Keratinocyte (primary cell): Measurements from ENCODE around the gene APBB1IP.

Experiments used
- CTCF ChIP-seq, 3 experiments: IDR thresholded peaks in 1 of 3; conservative IDR thresholded peaks in 1 of 3; optimal IDR thresholded peaks in 1 of 3; 2 replicates in 2 of 3; 3 replicates in 1 of 3; pipeline versions ENCODE3 to v1.5.1; 2011; ENCODE audit warnings: low read length in 3 of 3, mild to moderate bottlenecking in 3 of 3, moderate library complexity in 2 of 3, control low read depth in 1 of 3, inconsistent platforms in 1 of 3; ENCODE audit not compliant: insufficient read depth in 2 of 3; ENCODE audit errors: extremely low read depth in 1 of 3
- EZH2 ChIP-seq: IDR thresholded peaks from one replicate; pipeline ENCODE4 v1.6.1; 2012; ENCODE audit warnings: inconsistent platforms, mild to moderate bottlenecking, low read length, moderate library complexity

- TF ChIP-seq CTCF (optimal IDR thresholded peaks at IDR 0.05 in 1 of 3, IDR thresholded peaks at IDR 0.05 in 1 of 3, conservative IDR thresholded peaks at IDR 0.05 in 1 of 3; ENCODE audit: extremely low read depth in 1 of 3, insufficient read depth in 2 of 3, low read length in 3 of 3) (no peak), EZH2 (no peak)
Measured at GRCh38 chr10:26586211-26586610, 148.1 kb downstream of the APBB1IP start.
